HCT116 (cell line): ENCODE results near the gene EIF3B. TPM values are rescaled to one million over a fixed set of nuclear protein-coding genes. Genes with fewer than 3 reads are reported as not detected.

Experiments used
- ATAC-seq: fragments of 200-7000 bp; cut with Tn5 transposase; 2 replicates; pipeline ENCODE4 v1.9.1; 2020; ENCODE audit warnings: mild to moderate bottlenecking, moderate library complexity
- BruUV-seq: library from RNA; stranded (reverse); fragments of 400-500 nt; replicated peaks from 2 replicates; lab custom pipeline; 2021; lab: Mats Ljungman, UMichigan
- CTCF ChIA-PET: fragments of 300-600 bp; sonication (Branson Sonifier 250); formaldehyde crosslinking; loops from one replicate; lab custom pipeline; 2021; ENCODE audit warnings: antibody characterized with exemption; lab: Charles Lee
- POLR2A ChIA-PET: fragments of 300-600, 350-600 bp; sonication (Branson Sonifier 250); formaldehyde crosslinking; loops from one replicate; lab custom pipeline; 2021; ENCODE audit warnings: antibody characterized with exemption; lab: Charles Lee
- RAD21 ChIA-PET, 2 experiments: fragments of 300-600 bp; sonication (Branson Sonifier 250); formaldehyde crosslinking; loops; one replicate each; lab custom pipeline; 2023; ENCODE audit warnings: low total read pairs in 2 of 2; ENCODE audit not compliant: uncharacterized antibody in 2 of 2, unreplicated experiment in 2 of 2, low non-redundant PET in 1 of 2; lab: Charles Lee
- DNase-seq: peaks from one replicate; pipeline ENCODE4 v3.0.0-alpha.2; 2010; ENCODE audit warnings: low read depth, low spot score
- H2AFZ ChIP-seq: fragments of 200-600 bp; shearing (Covaris generic), sonication (generic); 2 replicates; pipeline ENCODE4 v1.6.1; 2017; ENCODE audit warnings: low read depth, mixed run types, mixed read lengths, antibody characterized with exemption, low read length; ENCODE audit not compliant: poor library complexity, severe bottlenecking
- H3K27ac ChIP-seq: 2 replicates; pipeline ENCODE4 v1.5.1; 2012; ENCODE audit warnings: low read depth, low read length
- H3K27me3 ChIP-seq: fragments of 200-600 bp; sonication (generic); 2 replicates; pipeline ENCODE4 v1.6.1; 2016; ENCODE audit warnings: mixed run types, low read length, mixed read lengths; ENCODE audit not compliant: insufficient read depth
- H3K36me3 ChIP-seq, 2 experiments: fragments of 200-500 bp in 1 of 2; fragments of 200-600 bp in 1 of 2; sonication (Bioruptor generic) in 1 of 2; sonication (generic) in 1 of 2; 2 replicates each; pipeline versions ENCODE4 v1.5.1 to v1.6.1; 2014 to 2016; ENCODE audit warnings: low read length in 2 of 2, inconsistent platforms in 1 of 2, mixed read lengths in 1 of 2, mixed run types in 1 of 2; ENCODE audit not compliant: insufficient read depth in 2 of 2, control insufficient read depth in 1 of 2
- H3K4me1 ChIP-seq, 2 experiments: fragments of 200-600 bp in 1 of 2; sonication (generic) in 1 of 2; 2 replicates each; pipeline versions ENCODE4 v1.5.1 to v1.6.1; 2012 to 2017; ENCODE audit warnings: low read length in 2 of 2, inconsistent platforms in 1 of 2, mild to moderate bottlenecking in 1 of 2, mixed read lengths in 1 of 2, mixed run types in 1 of 2, moderate library complexity in 1 of 2; ENCODE audit not compliant: insufficient read depth in 2 of 2, control insufficient read depth in 1 of 2
- H3K4me2 ChIP-seq: fragments of 200-600 bp; sonication (generic); 2 replicates; pipeline ENCODE4 v1.6.1; 2017; ENCODE audit warnings: mixed run types, low read length, mixed read lengths
- H3K4me3 ChIP-seq, 2 experiments: fragments of 200-600 bp in 1 of 2; sonication (generic) in 1 of 2; replicated peaks in 1 of 2; 2 replicates each; pipeline ENCODE4 v1.5.1; 2011 to 2016; ENCODE audit warnings: low read length in 2 of 2, control low read depth in 1 of 2, low read depth in 1 of 2, mild to moderate bottlenecking in 1 of 2, mixed read lengths in 1 of 2, mixed run types in 1 of 2
- H3K79me2 ChIP-seq: fragments of 200-600 bp; sonication (generic); 2 replicates; pipeline ENCODE4 v1.6.1; 2017; ENCODE audit warnings: mild to moderate bottlenecking, mixed run types, low read length, moderate library complexity, mixed read lengths; ENCODE audit not compliant: insufficient read depth
- H3K9ac ChIP-seq: fragments of 200-600 bp; sonication (generic); 2 replicates; pipeline ENCODE4 v1.6.1; 2016; ENCODE audit warnings: low read length, mixed read lengths
- H3K9me2 ChIP-seq: fragments of 200-600 bp; sonication (generic), shearing (Covaris generic); 2 replicates; pipeline ENCODE4 v1.6.1; 2017; ENCODE audit warnings: mixed run types, mild to moderate bottlenecking, moderate library complexity; ENCODE audit not compliant: insufficient read depth
- H3K9me3 ChIP-seq, 2 experiments: fragments of 200-500 bp in 1 of 2; fragments of 200-600 bp in 1 of 2; sonication (Bioruptor generic) in 1 of 2; sonication (generic) in 1 of 2; 2 replicates each; pipeline ENCODE4 v1.6.1; 2014 to 2017; ENCODE audit warnings: low read length in 2 of 2, mixed read lengths in 2 of 2, inconsistent platforms in 1 of 2, low read depth in 1 of 2, mild to moderate bottlenecking in 1 of 2, mixed run types in 1 of 2, moderate library complexity in 1 of 2; ENCODE audit not compliant: control insufficient read depth in 1 of 2, insufficient read depth in 1 of 2
- H4K20me1 ChIP-seq: fragments of 200-600 bp; sonication (generic), shearing (Covaris generic); 2 replicates; pipeline ENCODE4 v1.6.1; 2017; ENCODE audit warnings: mixed run types, mild to moderate bottlenecking, moderate library complexity; ENCODE audit not compliant: insufficient read depth
- CEBPB ChIP-seq: IDR thresholded peaks from 2 replicates; pipeline ENCODE4 v1.6.1; 2012; ENCODE audit warnings: low read depth
- EGR1 ChIP-seq: IDR thresholded peaks from 2 replicates; pipeline ENCODE4 v1.6.1; 2012; ENCODE audit warnings: low read depth
- ELF1 ChIP-seq: IDR thresholded peaks from 2 replicates; pipeline ENCODE4 v1.6.1; 2012; ENCODE audit warnings: low read depth, borderline replicate concordance
- EZH2 ChIP-seq: fragments of 200-600 bp; sonication (generic); IDR thresholded peaks from 2 replicates; pipeline ENCODE4 v1.6.1; 2017; ENCODE audit warnings: antibody characterized with exemption, mixed run types
- EZH2phosphoT487 ChIP-seq: fragments of 200-600 bp; IDR thresholded peaks from 2 replicates; pipeline ENCODE4 v1.6.1; 2018; ENCODE audit warnings: antibody characterized with exemption, borderline replicate concordance
- SRF ChIP-seq: IDR thresholded peaks from 2 replicates; pipeline ENCODE4 v1.6.1; 2012; ENCODE audit warnings: low read depth
- TCF7L2 ChIP-seq: IDR thresholded peaks from 2 replicates; pipeline ENCODE4 v1.7.0; 2011; ENCODE audit warnings: borderline replicate concordance, inconsistent platforms; ENCODE audit not compliant: insufficient read depth, insufficient read length; ENCODE audit errors: extremely low read depth
- intact Hi-C: fragments of 100-400 bp; cut with micrococcal nuclease; formaldehyde crosslinking; loops from 2 replicates; pipeline ENCODE4 v1.10.0; 2022
- total RNA-seq: library from RNA; stranded (reverse); gene quantifications from one replicate; pipeline ENCODE4 v1.2.1, GENCODE V29; 2021; ENCODE audit not compliant: unreplicated experiment
- TF ChIP-seq, protein P1 (sequence below): IDR thresholded peaks from 2 replicates; pipeline ENCODE4 v1.6.1; 2011; ENCODE audit warnings: mild to moderate bottlenecking, low read length, moderate library complexity; ENCODE audit not compliant: insufficient replicate concordance; ENCODE audit errors: extremely low read depth

Gene EIF3B
- total RNA-seq, 1 experiment from 2014 or later = 324 TPM

DNA sequence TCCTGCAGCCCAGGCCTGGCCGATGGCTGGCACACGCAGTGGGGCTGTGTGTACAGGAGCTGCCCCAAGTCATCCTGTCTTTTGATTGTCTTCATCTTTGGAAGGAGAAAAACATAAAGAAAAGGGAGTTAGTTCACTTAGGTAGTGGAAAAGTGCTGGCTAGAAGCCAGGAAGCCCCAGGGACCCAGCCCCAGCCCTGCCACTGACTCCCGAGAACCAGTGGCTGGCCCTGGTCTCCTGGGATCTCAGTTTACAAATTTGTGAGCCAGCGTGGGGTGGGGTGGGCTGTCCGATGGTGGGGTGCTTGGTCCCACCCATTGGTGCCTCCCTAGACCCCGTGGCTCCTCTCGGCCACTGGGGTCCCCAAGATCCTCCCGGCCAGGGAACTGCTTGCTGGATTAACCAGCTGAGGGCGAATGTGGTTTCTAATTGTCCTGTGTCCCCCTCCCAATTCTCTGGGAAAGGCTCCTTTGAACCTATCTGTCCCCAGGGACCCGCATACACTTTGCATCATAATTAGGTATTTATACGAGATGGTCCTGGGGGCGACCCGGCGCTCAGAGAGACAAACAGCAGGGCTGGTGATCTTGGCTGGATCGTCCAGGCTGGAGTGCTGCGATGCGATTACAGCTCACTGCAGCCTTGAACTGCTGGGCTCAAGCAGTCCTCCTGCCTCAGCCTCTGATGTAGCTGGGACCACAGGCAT is 32.5 kb downstream of the EIF3B start (continued):
- no peak for TF ChIP-seq EZH2
- TF ChIP-seq SRF = no peak
- TF ChIP-seq ELF1 = no peak

DNA sequence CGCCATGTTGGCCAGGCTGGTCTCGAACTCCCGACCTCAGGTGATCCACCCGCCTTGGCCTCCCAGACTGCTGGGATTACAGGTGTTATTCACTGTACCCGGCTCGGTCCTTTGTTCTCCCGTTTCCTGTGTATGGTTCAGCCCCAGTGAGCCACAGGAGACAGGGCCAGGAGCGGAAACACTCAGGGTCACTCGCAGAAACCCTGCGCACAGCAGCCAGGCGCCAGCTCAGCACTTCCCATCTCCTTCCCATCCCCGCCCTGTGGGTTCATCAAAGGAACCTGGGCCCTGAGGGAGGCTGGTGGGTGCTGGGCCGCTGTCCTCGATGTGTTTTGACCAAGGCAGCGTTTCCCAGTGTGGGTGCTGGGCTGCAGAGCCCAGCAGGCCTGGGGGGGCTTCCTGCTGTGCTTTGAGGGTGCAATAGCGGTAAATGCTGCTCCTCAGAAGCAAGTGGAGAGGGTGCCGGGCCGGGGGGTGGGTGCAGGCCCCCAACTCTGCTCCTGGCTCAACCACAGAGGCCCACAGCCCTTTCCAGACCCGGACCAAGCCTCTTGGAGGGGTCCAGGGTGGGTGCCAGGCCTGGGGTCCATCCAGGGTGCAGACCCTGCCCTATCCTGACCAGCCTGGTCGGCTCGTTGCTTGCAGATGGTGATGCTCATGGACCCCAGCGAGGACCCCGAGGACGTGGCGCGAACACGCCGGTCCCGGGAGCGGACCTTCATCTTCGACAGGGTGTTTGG is 33.4 kb downstream of the EIF3B start:
- TF ChIP-seq EZH2phosphoT487 = no peak
- TF ChIP-seq CEBPB = no peak
- TF ChIP-seq, protein P1, sequence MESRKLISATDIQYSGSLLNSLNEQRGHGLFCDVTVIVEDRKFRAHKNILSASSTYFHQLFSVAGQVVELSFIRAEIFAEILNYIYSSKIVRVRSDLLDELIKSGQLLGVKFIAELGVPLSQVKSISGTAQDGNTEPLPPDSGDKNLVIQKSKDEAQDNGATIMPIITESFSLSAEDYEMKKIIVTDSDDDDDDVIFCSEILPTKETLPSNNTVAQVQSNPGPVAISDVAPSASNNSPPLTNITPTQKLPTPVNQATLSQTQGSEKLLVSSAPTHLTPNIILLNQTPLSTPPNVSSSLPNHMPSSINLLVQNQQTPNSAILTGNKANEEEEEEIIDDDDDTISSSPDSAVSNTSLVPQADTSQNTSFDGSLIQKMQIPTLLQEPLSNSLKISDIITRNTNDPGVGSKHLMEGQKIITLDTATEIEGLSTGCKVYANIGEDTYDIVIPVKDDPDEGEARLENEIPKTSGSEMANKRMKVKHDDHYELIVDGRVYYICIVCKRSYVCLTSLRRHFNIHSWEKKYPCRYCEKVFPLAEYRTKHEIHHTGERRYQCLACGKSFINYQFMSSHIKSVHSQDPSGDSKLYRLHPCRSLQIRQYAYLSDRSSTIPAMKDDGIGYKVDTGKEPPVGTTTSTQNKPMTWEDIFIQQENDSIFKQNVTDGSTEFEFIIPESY = no peak
- no peak for TF ChIP-seq EGR1
- peak; percentile 19 for TF ChIP-seq TCF7L2
- POLR2A ChIA-PET = no interaction called here
- Histone ChIP-seq H3K9me2 (no peaks in the 10 kb centered on the region), H3K4me2 (no peak overlapping the region), H3K27ac (no peak overlapping the region), H3K9ac (no peak overlapping the region), H2AFZ (no peak overlapping the region), H3K36me3 (no peaks in the 10 kb centered on the region), H3K27me3 (no peaks in the 10 kb centered on the region), H3K9me3 (no peaks in the 10 kb centered on the region), H4K20me1 (no peaks in the 10 kb centered on the region), H3K4me1 (peaks cover 3 to 6% of the 10 kb centered on the region in 2 experiments), H3K79me2 (no peaks in the 10 kb centered on the region), H3K4me3 (no peak overlapping the region)
- BruUV-seq = no TSS peak
- CTCF ChIA-PET = interaction anchor here (0.5 kb wide), 1 partner anchor 168 kb away, joined by 4 read pairs; the partner anchor contains the start of gene BRAT1
- RAD21 ChIA-PET = no interaction called here
- no peak for ATAC-seq
- intact Hi-C loops = no loop called here
- no peak for DNase-seq
